ENCODE measurements around the gene MTUS2.

The MTUS2 gene

GRCh38 chr13:28976195-28976594 is 156.1 kb downstream of the MTUS2 start:
- Histone ChIP-seq H3K27me3 (no peaks in the 10 kb centered on the region), H3K27ac (no peak overlapping the region), H3K4me3 (ENCODE audit: low read depth in 1 of 2, low read length in 1 of 2) (no peak overlapping the region), H3K36me3 (no peaks in the 10 kb centered on the region), H3K9me3 (no peaks in the 10 kb centered on the region), H3K4me1 (ENCODE audit: control insufficient read depth in 1 of 2, insufficient read depth in 1 of 2, low read depth in 1 of 2, low read length in 1 of 2) (no peaks in the 10 kb centered on the region)
- no peak for TF ChIP-seq CTCF (IDR thresholded peaks at IDR 0.05)

- no peak for TF ChIP-seq CTCF (IDR thresholded peaks at IDR 0.05)
- Histone ChIP-seq H3K27ac (no peak overlapping the region), H3K27me3 (no peaks in the 10 kb centered on the region), H3K36me3 (no peaks in the 10 kb centered on the region), H3K4me1 (ENCODE audit: control insufficient read depth in 1 of 2, insufficient read depth in 1 of 2, low read depth in 1 of 2, low read length in 1 of 2) (no peaks in the 10 kb centered on the region), H3K4me3 (ENCODE audit: low read depth in 1 of 2, low read length in 1 of 2) (no peak overlapping the region), H3K9me3 (no peaks in the 10 kb centered on the region)
Observed at GRCh38 chr13:28976636-28977035, 156.5 kb downstream of the MTUS2 start.

- H3K27me3 ChIP-seq: no peaks in the 10 kb centered on the region
Observed at GRCh38 chr13:28978574-28978973, 158.4 kb downstream of the MTUS2 start.

GRCh38 chr13:28981530-28981929 is 161.4 kb downstream of the MTUS2 start:
- Histone ChIP-seq H3K9me3 (no peaks in the 10 kb centered on the region), H3K4me3 (ENCODE audit: low read depth in 1 of 2, low read length in 1 of 2) (no peak overlapping the region), H3K27ac (no peak overlapping the region), H3K4me1 (ENCODE audit: control insufficient read depth in 1 of 2, insufficient read depth in 1 of 2, low read depth in 1 of 2, low read length in 1 of 2) (no peaks in the 10 kb centered on the region), H3K27me3 (no peaks in the 10 kb centered on the region), H3K36me3 (no peaks in the 10 kb centered on the region)
- TF ChIP-seq CTCF (IDR thresholded peaks at IDR 0.05): no peak

More at GRCh38 chr13:28978574-28978973, 158.4 kb downstream of the MTUS2 start:
- no peaks in the 10 kb centered on the region for H3K4me1 ChIP-seq (ENCODE audit: control insufficient read depth in 1 of 2, insufficient read depth in 1 of 2, low read depth in 1 of 2, low read length in 1 of 2)
- H3K9me3 ChIP-seq: no peaks in the 10 kb centered on the region
- no peak overlapping the region for H3K27ac ChIP-seq
- no peak overlapping the region for H3K4me3 ChIP-seq (ENCODE audit: low read depth in 1 of 2, low read length in 1 of 2)
- TF ChIP-seq CTCF (IDR thresholded peaks at IDR 0.05): no peak
- H3K36me3 ChIP-seq: no peaks in the 10 kb centered on the region

- Histone ChIP-seq H3K27ac (no peak overlapping the region), H3K9me3 (no peaks in the 10 kb centered on the region), H3K4me3 (ENCODE audit: low read depth in 1 of 2, low read length in 1 of 2) (no peak overlapping the region), H3K27me3 (no peaks in the 10 kb centered on the region), H3K4me1 (ENCODE audit: control insufficient read depth in 1 of 2, insufficient read depth in 1 of 2, low read depth in 1 of 2, low read length in 1 of 2) (no peaks in the 10 kb centered on the region), H3K36me3 (no peaks in the 10 kb centered on the region)
- TF ChIP-seq CTCF (IDR thresholded peaks at IDR 0.05): no peak
Observed at GRCh38 chr13:28983641-28984040, 163.5 kb downstream of the MTUS2 start.

- H3K27me3 ChIP-seq: no peaks in the 10 kb centered on the region
- H3K9me3 ChIP-seq: no peaks in the 10 kb centered on the region
- no peaks in the 10 kb centered on the region for H3K4me1 ChIP-seq (ENCODE audit: control insufficient read depth in 1 of 2, insufficient read depth in 1 of 2, low read depth in 1 of 2, low read length in 1 of 2)
- no peak overlapping the region for H3K4me3 ChIP-seq (ENCODE audit: low read depth in 1 of 2, low read length in 1 of 2)
- no peak overlapping the region for H3K27ac ChIP-seq
- TF ChIP-seq CTCF (IDR thresholded peaks at IDR 0.05): no peak
- H3K36me3 ChIP-seq: no peaks in the 10 kb centered on the region
Observed at GRCh38 chr13:28984326-28984725, 164.2 kb downstream of the MTUS2 start.
